Measurements from ENCODE around the gene NFE2L3. TPM values are rescaled to one million over a fixed set of nuclear protein-coding genes. Genes with fewer than 3 reads are reported as not detected.

NFE2L3 gene
- total and polyA plus RNA-seq, 9 of the 15 experiments (the other 6 are each of a cell fraction or from before 2014, with no cell fraction given) = 2.9 to 16.9 (median 12.4) TPM

- peak; percentile 57; the same call in 1 of the 2 replicates for TF ChIP-seq ESRRB (CRISPR knock-in tag; IDR thresholded peaks at IDR 0.05; ENCODE audit: borderline replicate concordance)
- TF ChIP-seq PREB (CRISPR knock-in tag; IDR thresholded peaks at IDR 0.05) = no peak
- TF ChIP-seq ZNF133 (CRISPR knock-in tag; IDR thresholded peaks at IDR 0.05) = no peak
- no peak for TF ChIP-seq STAT6 (CRISPR knock-in tag; IDR thresholded peaks at IDR 0.05)
- TF ChIP-seq KDM1A (IDR thresholded peaks at IDR 0.05) = no peak
- TF ChIP-seq FOXK1 (CRISPR knock-in tag; IDR thresholded peaks at IDR 0.05; ENCODE audit: borderline replicate concordance) = peak; percentile 71
- no peak for TF ChIP-seq ZNF699 (CRISPR knock-in tag; IDR thresholded peaks at IDR 0.05; ENCODE audit: insufficient replicate concordance)
- no peak for TF ChIP-seq TOE1 (IDR thresholded peaks at IDR 0.05; ENCODE audit: borderline replicate concordance)
- TF ChIP-seq TOE1 (CRISPR knock-in tag; IDR thresholded peaks at IDR 0.05; ENCODE audit: borderline replicate concordance, low read depth) = no peak
- TF ChIP-seq FUS (optimal IDR thresholded peaks at IDR 0.05; ENCODE audit: low read depth, low read length) = peak; percentile 2
- no peak for TF ChIP-seq ARID1B (IDR thresholded peaks at IDR 0.05)
- TF ChIP-seq PHF8 (IDR thresholded peaks at IDR 0.05; ENCODE audit: borderline replicate concordance, low read length) = no peak
- TF ChIP-seq ZNF134 (CRISPR knock-in tag; conservative IDR thresholded peaks at IDR 0.05) = no peak
- no peak for TF ChIP-seq CUX1 (CRISPR knock-in tag; IDR thresholded peaks at IDR 0.05)
- no peak for TF ChIP-seq SAP30 (IDR thresholded peaks at IDR 0.05; ENCODE audit: borderline replicate concordance, insufficient read depth, low read depth, low read length, poor library complexity, severe bottlenecking)
- no peak for TF ChIP-seq PHF20 (IDR thresholded peaks at IDR 0.05; ENCODE audit: partially characterized antibody)
- no peak for TF ChIP-seq CCAR2 (IDR thresholded peaks at IDR 0.05; ENCODE audit: low read depth, low read length)
- TF ChIP-seq RBFOX2 (IDR thresholded peaks at IDR 0.05; ENCODE audit: low read depth, low read length) = 0 out of 2 replicates have a peak, but pooled peaks have one; percentile 24
Measured at GRCh38 chr7:26187380-26188205, 35.6 kb downstream of the NFE2L3 start (continued).
